ENCODE results near the gene COL1A1.

DNA sequence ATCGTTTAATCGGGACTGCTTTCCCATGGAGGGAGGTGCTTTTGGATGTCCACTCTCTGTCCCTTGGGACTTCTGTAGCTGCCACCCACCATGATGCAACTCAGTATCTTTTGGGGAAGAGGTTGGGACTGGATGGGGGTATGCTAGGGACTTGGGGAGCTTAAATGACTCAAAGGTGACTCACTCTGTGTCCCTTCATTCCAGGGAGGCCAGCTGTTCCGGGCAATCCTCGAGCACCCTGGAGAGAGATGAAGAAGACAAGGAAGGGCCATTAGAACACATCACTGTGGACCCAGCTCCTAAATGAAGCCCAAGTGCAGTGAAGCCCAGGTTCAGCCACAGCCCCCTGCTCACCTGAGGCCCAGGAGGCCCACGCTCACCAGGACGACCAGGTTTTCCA, 4.6 kb downstream of the COL1A1 start:
- TF ChIP-seq CTCF (IDR thresholded peaks at IDR 0.05) (no peak), POLR2A (IDR thresholded peaks at IDR 0.05) (no peak)

Measured in testis (tissue), 2 donors.